HAP-1 (cell line): ENCODE results near the gene CCSER2.
A peak's percentile ranks its signal among the peaks of the same experiment; 100 is the strongest.

Experiments
- DNase-seq, 2 experiments: peaks; one replicate each; pipeline ENCODE4 v3.0.0-alpha.2; 2016 to 2020; ENCODE audit warnings: low spot score in 2 of 2
- H3K27me3 ChIP-seq: fragments of 250-450 bp; sonication (Bioruptor Pico); 2 replicates; pipeline ENCODE4 v1.5.1; 2020; ENCODE audit warnings: low read depth, mild to moderate bottlenecking, moderate library complexity
- H3K36me3 ChIP-seq: fragments of 250-450 bp; sonication (Bioruptor Pico); replicated peaks from 2 replicates; pipeline ENCODE4 v1.5.1; 2020; ENCODE audit warnings: mild to moderate bottlenecking
- H3K4me1 ChIP-seq: fragments of 250-450 bp; sonication (Bioruptor Pico); 2 replicates; pipeline ENCODE4 v1.5.1; 2020; ENCODE audit warnings: mild to moderate bottlenecking
- H3K4me3 ChIP-seq: fragments of 250-450 bp; sonication (Bioruptor Pico); 2 replicates; pipeline ENCODE4 v1.5.1; 2020; ENCODE audit warnings: mild to moderate bottlenecking, moderate library complexity
- H3K9me3 ChIP-seq: fragments of 250-450 bp; sonication (Bioruptor Pico); 2 replicates; pipeline ENCODE4 v1.5.1; 2020; ENCODE audit warnings: mild to moderate bottlenecking, moderate library complexity
- in situ Hi-C: fragments of 300-500 bp; cut with MboI; formaldehyde crosslinking; loops from 3 replicates; pipeline ENCODE4 v1.14.3; 2020; ENCODE audit warnings: low sequenced_read_pairs, inconsistent platforms, mixed read lengths

CCSER2 gene

GRCh38 chr10:84368828-84369227 is 40.4 kb downstream of the CCSER2 start:
- H3K4me3 ChIP-seq = no peak overlapping the region
- in situ Hi-C loops = loop anchor here (10.0 kb wide), 1 partner anchor 104 kb away; no protein-coding TSS in a partner anchor
- DNase-seq = no peak

DNA sequence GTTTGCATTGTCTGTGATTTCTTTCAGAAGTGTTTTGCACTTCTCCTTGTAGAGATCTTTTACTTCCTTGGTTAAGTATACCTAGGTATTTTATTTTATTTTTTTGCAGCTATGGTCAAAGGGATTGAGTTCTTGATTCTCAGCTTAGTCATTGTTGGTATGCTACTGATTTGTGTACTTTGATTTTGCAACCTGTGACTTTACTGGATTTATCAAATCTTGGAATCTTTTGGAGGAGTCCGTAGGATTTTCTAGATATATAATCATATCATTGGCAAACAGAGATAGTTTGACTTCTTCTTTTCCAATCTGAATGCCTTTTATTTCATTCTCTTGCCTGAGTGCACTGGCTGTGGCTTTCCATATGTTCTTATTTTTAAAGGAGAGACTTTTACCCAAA is 41.9 kb downstream of the CCSER2 start:
- Histone ChIP-seq H3K27me3 (no peaks in the 10 kb centered on the region), H3K9me3 (no peaks in the 10 kb centered on the region), H3K4me3 (no peak overlapping the region), H3K4me1 (no peaks in the 10 kb centered on the region; the same call in 1 of the 2 replicates), H3K36me3 (peaks cover 4% of the 10 kb centered on the region; the same call in 1 of the 2 replicates)
- DNase-seq = no peak
- in situ Hi-C loops = loop anchor here (5.0 kb wide), 1 partner anchor 162 kb away; no protein-coding TSS in a partner anchor

More at GRCh38 chr10:84368828-84369227, 40.4 kb downstream of the CCSER2 start:
- no peaks in the 10 kb centered on the region for H3K27me3 ChIP-seq
- H3K4me1 ChIP-seq = peaks cover 6% of the 10 kb centered on the region; the same call in 1 of the 2 replicates
- H3K36me3 ChIP-seq = peaks cover 4% of the 10 kb centered on the region; the same call in 1 of the 2 replicates
- H3K9me3 ChIP-seq = no peaks in the 10 kb centered on the region

DNA sequence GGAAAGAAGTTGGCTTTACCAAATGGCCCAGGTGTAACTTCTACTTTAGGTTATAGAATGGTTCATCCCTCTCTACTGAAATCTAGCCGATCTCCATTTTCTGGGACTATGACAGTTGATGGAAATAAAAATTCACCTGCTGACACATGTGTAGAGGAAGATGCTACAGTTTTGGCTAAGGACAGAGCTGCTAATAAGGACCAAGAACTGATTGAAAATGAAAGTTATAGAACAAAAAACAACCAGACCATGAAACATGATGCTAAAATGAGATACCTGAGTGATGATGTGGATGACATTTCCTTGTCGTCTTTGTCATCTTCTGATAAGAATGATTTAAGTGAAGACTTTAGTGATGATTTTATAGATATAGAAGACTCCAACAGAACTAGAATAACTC is 43.6 kb downstream of the CCSER2 start:
- no peak for DNase-seq
- in situ Hi-C loops = loop anchor here (5.0 kb wide), 1 partner anchor 160 kb away; no protein-coding TSS in a partner anchor
- Histone ChIP-seq H3K4me1 (no peaks in the 10 kb centered on the region), H3K36me3 (peaks cover 4% of the 10 kb centered on the region; the same call in 1 of the 2 replicates), H3K27me3 (no peaks in the 10 kb centered on the region), H3K9me3 (no peaks in the 10 kb centered on the region), H3K4me3 (no peak overlapping the region)

DNA sequence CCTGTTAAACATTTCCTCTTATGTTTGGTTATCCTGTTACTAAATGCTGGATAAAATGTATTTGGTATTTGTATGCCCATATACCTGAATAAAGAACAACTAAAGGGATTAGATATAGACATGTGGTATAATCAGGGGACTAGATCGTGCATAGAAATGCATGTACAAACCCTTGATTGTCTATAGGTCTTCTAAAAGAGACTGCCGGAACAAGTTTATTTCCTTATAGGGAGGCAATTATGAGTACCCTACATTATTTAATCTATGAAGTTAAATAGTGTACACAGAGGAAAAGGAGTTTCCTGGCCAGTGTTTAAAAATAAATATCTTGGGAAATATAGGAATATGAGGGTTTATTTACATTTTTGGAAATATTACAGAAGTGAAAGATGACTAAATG is 44.6 kb downstream of the CCSER2 start:
- Histone ChIP-seq H3K4me1 (no peaks in the 10 kb centered on the region), H3K36me3 (peaks cover 4% of the 10 kb centered on the region; the same call in 1 of the 2 replicates), H3K9me3 (no peaks in the 10 kb centered on the region), H3K27me3 (no peaks in the 10 kb centered on the region), H3K4me3 (no peak overlapping the region)
- in situ Hi-C loops = loop anchor here (5.0 kb wide), 1 partner anchor 159 kb away; no protein-coding TSS in a partner anchor
- no peak for DNase-seq

DNA sequence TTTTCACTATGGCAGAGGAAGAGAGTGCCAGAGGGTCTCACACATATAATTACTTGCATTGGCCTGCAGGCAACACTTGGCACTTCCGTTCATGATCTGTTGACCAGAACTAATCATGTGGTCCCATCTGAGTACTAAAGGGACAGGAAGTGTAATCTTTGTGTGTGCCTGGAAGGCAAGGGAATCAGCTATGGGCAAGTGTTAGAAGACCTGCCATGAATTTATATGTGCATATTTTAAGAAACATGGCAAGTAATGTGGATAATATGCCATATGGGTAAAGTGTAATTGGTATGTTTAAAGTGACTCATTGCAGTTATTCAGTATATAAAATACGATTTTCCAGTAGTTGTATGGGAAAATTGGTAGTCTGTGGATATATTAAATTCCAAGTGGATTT is 46.1 kb downstream of the CCSER2 start:
- no peak for DNase-seq
- Histone ChIP-seq H3K9me3 (no peaks in the 10 kb centered on the region), H3K4me1 (no peaks in the 10 kb centered on the region), H3K4me3 (no peak overlapping the region), H3K36me3 (peaks cover 4% of the 10 kb centered on the region; the same call in 1 of the 2 replicates), H3K27me3 (no peaks in the 10 kb centered on the region)
- in situ Hi-C loops = loop anchor here (5.0 kb wide), 1 partner anchor 158 kb away; no protein-coding TSS in a partner anchor

DNA sequence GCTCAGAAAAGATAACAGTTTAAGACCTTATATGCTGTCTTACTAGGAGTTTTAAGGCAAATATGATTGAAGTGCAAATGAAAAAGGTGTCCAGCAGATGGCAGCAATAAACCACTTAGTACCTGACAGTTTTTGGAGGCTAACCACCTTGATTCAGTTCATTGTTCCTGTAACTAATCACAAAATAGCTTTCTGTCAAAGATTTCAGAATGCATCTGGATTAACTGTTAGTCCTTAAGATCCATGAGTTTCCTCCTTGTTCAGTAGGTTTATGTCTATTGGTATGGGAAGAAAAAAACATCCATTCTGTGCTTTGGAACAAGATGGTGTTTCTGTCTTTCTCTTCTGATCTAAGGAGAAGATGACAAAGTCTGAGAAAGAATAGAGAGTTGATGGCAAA is 46.6 kb downstream of the CCSER2 start:
- Histone ChIP-seq H3K4me3 (no peak overlapping the region), H3K9me3 (no peaks in the 10 kb centered on the region), H3K4me1 (no peaks in the 10 kb centered on the region), H3K36me3 (peaks cover 4% of the 10 kb centered on the region; the same call in 1 of the 2 replicates), H3K27me3 (no peaks in the 10 kb centered on the region)
- in situ Hi-C loops = no loop called here
- peak; percentile 59 to 67 for DNase-seq

GRCh38 chr10:84375881-84376280 is 47.5 kb downstream of the CCSER2 start:
- DNase-seq = no peak
- peaks cover 4% of the 10 kb centered on the region; the same call in 1 of the 2 replicates for H3K36me3 ChIP-seq
- in situ Hi-C loops = no loop called here
- H3K9me3 ChIP-seq = no peaks in the 10 kb centered on the region
- H3K4me1 ChIP-seq = no peaks in the 10 kb centered on the region
- no peaks in the 10 kb centered on the region for H3K27me3 ChIP-seq
- H3K4me3 ChIP-seq = no peak overlapping the region

GRCh38 chr10:84388148-84388547 is 59.8 kb downstream of the CCSER2 start:
- Histone ChIP-seq H3K4me1 (peaks cover 9% of the 10 kb centered on the region), H3K27me3 (no peaks in the 10 kb centered on the region), H3K4me3 (no peak overlapping the region), H3K9me3 (0 out of 2 replicates have a peak, but pooled peaks cover 4% of the 10 kb centered on the region), H3K36me3 (0 out of 2 replicates have a peak, but pooled peaks cover 3% of the 10 kb centered on the region)
- DNase-seq = no peak
- in situ Hi-C loops = no loop called here

DNA sequence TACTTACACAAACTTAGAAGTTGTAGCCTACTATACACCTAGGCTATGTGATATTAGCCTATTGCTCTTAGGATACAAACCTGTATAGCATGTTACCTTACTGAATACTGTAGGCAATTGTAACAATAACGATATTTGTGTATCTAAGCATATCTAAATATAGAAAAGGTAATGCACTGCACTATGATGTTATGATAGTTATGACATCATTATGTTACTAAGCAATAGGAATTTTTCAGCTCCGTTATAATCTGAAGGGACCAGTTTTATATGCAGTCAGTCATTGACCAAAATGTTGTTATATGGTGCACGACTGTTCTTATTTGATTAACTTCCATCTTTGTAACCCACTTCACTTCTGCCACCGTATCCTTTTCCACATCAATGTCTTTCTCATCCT is 62.0 kb downstream of the CCSER2 start:
- Histone ChIP-seq H3K27me3 (no peaks in the 10 kb centered on the region), H3K4me1 (peaks cover 9% of the 10 kb centered on the region), H3K4me3 (no peak overlapping the region), H3K36me3 (0 out of 2 replicates have a peak, but pooled peaks cover 3% of the 10 kb centered on the region), H3K9me3 (no peaks in the 10 kb centered on the region)
- in situ Hi-C loops = no loop called here
- no peak for DNase-seq

- peaks cover 9% of the 10 kb centered on the region for H3K4me1 ChIP-seq
- H3K27me3 ChIP-seq = no peaks in the 10 kb centered on the region
- peak in 1 of 2 experiments; percentile 57 for DNase-seq
- in situ Hi-C loops = no loop called here
- no peak overlapping the region for H3K4me3 ChIP-seq
- H3K36me3 ChIP-seq = 0 out of 2 replicates have a peak, but pooled peaks cover 3% of the 10 kb centered on the region
- H3K9me3 ChIP-seq = no peaks in the 10 kb centered on the region
Observed at GRCh38 chr10:84391326-84391725, 62.9 kb downstream of the CCSER2 start.

DNA sequence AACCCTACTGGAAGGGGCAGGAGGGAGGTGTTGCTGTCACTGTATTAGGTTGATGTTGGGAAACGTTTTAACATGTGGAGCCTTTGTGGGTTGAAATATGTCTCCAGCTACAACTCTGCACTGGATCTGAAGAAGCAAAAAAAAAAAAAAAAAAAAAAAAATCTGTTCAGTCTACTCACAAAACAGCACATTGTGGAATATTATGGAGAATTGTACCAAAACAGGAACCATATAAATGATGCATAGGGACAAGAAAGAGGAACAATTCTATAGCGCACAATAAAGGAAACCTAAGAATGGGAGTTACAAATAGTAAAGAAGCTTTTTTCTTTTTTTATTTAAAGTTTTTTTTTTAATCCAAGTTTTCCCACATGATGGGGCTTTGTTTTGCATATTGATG is 63.8 kb downstream of the CCSER2 start:
- no peaks in the 10 kb centered on the region for H3K27me3 ChIP-seq
- no peak overlapping the region for H3K4me3 ChIP-seq
- H3K4me1 ChIP-seq = peaks cover 9% of the 10 kb centered on the region
- H3K9me3 ChIP-seq = no peaks in the 10 kb centered on the region
- in situ Hi-C loops = no loop called here
- 0 out of 2 replicates have a peak, but pooled peaks cover 3% of the 10 kb centered on the region for H3K36me3 ChIP-seq
- no peak for DNase-seq

GRCh38 chr10:84395581-84395980 is 67.2 kb downstream of the CCSER2 start:
- no peak for DNase-seq
- in situ Hi-C loops = no loop called here

GRCh38 chr10:84397735-84398144 is 69.4 kb downstream of the CCSER2 start:
- in situ Hi-C loops = no loop called here
- Histone ChIP-seq H3K9me3 (no peaks in the 10 kb centered on the region), H3K27me3 (no peaks in the 10 kb centered on the region), H3K4me1 (peaks cover 12% of the 10 kb centered on the region), H3K36me3 (no peaks in the 10 kb centered on the region), H3K4me3 (no peak overlapping the region)
- DNase-seq = no peak

More at GRCh38 chr10:84395581-84395980, 67.2 kb downstream of the CCSER2 start:
- H3K9me3 ChIP-seq = no peaks in the 10 kb centered on the region
- H3K4me3 ChIP-seq = no peak overlapping the region
- H3K4me1 ChIP-seq = peaks cover 7% of the 10 kb centered on the region
- H3K36me3 ChIP-seq = no peaks in the 10 kb centered on the region
- no peaks in the 10 kb centered on the region for H3K27me3 ChIP-seq

DNA sequence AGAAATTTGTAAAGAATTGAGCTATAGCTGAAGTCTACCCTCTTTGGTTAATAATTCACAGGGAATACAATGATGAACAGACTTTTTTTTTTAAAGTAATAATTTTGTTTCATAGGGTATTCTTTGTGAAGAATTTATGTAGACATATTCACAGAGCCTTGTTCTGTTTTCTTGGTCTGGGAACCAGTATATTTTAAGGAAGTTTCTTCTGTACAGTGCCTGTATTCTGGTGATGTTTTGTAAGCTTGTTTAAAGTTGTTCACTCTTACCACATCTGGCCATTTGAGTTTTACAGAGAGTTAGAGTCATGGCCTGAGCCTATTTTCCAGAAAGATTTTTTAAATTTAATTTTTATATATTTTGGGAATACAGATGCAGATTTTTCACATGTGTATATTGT is 70.3 kb downstream of the CCSER2 start:
- in situ Hi-C loops = no loop called here

More for the DNA sequence above, 70.3 kb downstream of the CCSER2 start:
- H3K4me1 ChIP-seq = peaks cover 12% of the 10 kb centered on the region
- no peaks in the 10 kb centered on the region for H3K27me3 ChIP-seq
- no peak for DNase-seq
- H3K9me3 ChIP-seq = no peaks in the 10 kb centered on the region
- no peaks in the 10 kb centered on the region for H3K36me3 ChIP-seq
- no peak overlapping the region for H3K4me3 ChIP-seq
